SU-DHL-6 (cell line): ENCODE measurements around the gene CTDP1.

Experiments used
- EZH2phosphoT487 ChIP-seq: fragments of 200-600 bp; sonication (generic), shearing (Covaris generic); conservative IDR thresholded peaks from 2 replicates; pipeline ENCODE4 v1.6.1; 2018; ENCODE audit warnings: mild to moderate bottlenecking, antibody characterized with exemption, low read length, moderate library complexity, mixed read lengths
- TF ChIP-seq, protein P1 (sequence below): fragments of 200-600 bp; sonication (generic); IDR thresholded peaks from one replicate; pipeline ENCODE4 v1.5.1; 2017; ENCODE audit warnings: antibody characterized with exemption, mild to moderate bottlenecking, low read length, moderate library complexity; ENCODE audit not compliant: insufficient read depth, poor library complexity, severe bottlenecking

DNA sequence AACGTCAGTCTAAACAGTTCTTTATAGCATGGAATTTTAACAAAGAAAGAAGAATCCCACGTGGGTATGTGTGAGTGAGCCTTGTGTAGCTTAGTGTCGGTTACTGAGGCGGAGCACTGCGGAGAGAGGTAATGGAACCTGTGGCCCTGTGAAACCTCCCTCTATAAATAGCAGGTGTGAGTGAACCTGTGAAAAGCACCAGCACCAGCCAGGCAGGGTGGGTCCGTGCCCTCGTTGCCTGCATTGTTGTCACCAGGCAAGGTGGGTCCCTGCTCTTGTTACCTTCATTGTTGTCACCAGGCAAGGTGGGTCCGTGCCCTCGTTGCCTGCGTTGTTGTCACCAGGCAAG lies 4.7 kb downstream of the CTDP1 start:
- TF ChIP-seq, protein P1, sequence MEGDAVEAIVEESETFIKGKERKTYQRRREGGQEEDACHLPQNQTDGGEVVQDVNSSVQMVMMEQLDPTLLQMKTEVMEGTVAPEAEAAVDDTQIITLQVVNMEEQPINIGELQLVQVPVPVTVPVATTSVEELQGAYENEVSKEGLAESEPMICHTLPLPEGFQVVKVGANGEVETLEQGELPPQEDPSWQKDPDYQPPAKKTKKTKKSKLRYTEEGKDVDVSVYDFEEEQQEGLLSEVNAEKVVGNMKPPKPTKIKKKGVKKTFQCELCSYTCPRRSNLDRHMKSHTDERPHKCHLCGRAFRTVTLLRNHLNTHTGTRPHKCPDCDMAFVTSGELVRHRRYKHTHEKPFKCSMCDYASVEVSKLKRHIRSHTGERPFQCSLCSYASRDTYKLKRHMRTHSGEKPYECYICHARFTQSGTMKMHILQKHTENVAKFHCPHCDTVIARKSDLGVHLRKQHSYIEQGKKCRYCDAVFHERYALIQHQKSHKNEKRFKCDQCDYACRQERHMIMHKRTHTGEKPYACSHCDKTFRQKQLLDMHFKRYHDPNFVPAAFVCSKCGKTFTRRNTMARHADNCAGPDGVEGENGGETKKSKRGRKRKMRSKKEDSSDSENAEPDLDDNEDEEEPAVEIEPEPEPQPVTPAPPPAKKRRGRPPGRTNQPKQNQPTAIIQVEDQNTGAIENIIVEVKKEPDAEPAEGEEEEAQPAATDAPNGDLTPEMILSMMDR = no peak
- no peak for TF ChIP-seq EZH2phosphoT487
